HepG2 (cell line): ENCODE data around the gene SECTM1. TPM values are rescaled to one million over a fixed set of nuclear protein-coding genes. Genes with fewer than 3 reads are reported as not detected.
A peak's percentile ranks its signal among the peaks of the same experiment; 100 is the strongest.

ENCODE experiments used
- CEBPG ChIP-seq: IDR thresholded peaks from 2 replicates; pipeline ENCODE4 v1.6.1; 2016
- EED ChIP-seq: sonication (generic); formaldehyde crosslinking; IDR thresholded peaks from 2 replicates; pipeline ENCODE4 v1.5.0; 2020; ENCODE audit warnings: mild to moderate bottlenecking, missing genetic modification reagents
- HES4 ChIP-seq: sonication (generic); formaldehyde crosslinking; IDR thresholded peaks from 2 replicates; pipeline ENCODE4 v1.9.0; 2021; ENCODE audit warnings: mild to moderate bottlenecking, missing genetic modification reagents, borderline replicate concordance
- HOXD1 ChIP-seq: sonication (generic); formaldehyde crosslinking; IDR thresholded peaks from 2 replicates; pipeline ENCODE4 v1.5.0; 2020; ENCODE audit warnings: missing genetic modification reagents
- SMARCC2 ChIP-seq: fragments of 450-650 bp; IDR thresholded peaks from 2 replicates; pipeline ENCODE4 v1.6.1; 2017; ENCODE audit warnings: antibody characterized with exemption, mild to moderate bottlenecking
- ZBTB2 ChIP-seq: sonication (generic); formaldehyde crosslinking; IDR thresholded peaks from 2 replicates; pipeline ENCODE4 v1.8.0; 2022; ENCODE audit warnings: low read depth, missing genetic modification reagents
- ZBTB40 ChIP-seq, 2 experiments: fragments of 450-650 bp in 1 of 2; sonication (generic) in 1 of 2; formaldehyde crosslinking in 1 of 2; IDR thresholded peaks; 2 replicates each; pipeline versions ENCODE4 v1.6.1 to v1.8.0; 2016 to 2022; ENCODE audit warnings: antibody characterized with exemption in 1 of 2, mild to moderate bottlenecking in 1 of 2, missing genetic modification reagents in 1 of 2
- ZFP41 ChIP-seq: sonication (generic); formaldehyde crosslinking; IDR thresholded peaks from 2 replicates; pipeline ENCODE4 v1.4.0; 2020; ENCODE audit warnings: mild to moderate bottlenecking, missing genetic modification reagents, borderline replicate concordance
- ZKSCAN5 ChIP-seq: sonication (generic); formaldehyde crosslinking; IDR thresholded peaks from 2 replicates; pipeline ENCODE4 v1.5.1; 2020; ENCODE audit warnings: mild to moderate bottlenecking, missing genetic modification reagents
- ZNF224 ChIP-seq: sonication (generic); formaldehyde crosslinking; IDR thresholded peaks from 2 replicates; pipeline ENCODE4 v1.5.0; 2020; ENCODE audit warnings: mild to moderate bottlenecking, missing genetic modification reagents
- ZNF605 ChIP-seq: sonication (generic); formaldehyde crosslinking; IDR thresholded peaks from 2 replicates; pipeline ENCODE4 v1.8.0; 2022; ENCODE audit warnings: mild to moderate bottlenecking, missing genetic modification reagents
- ZNF770 ChIP-seq: sonication (generic); formaldehyde crosslinking; IDR thresholded peaks from 2 replicates; pipeline ENCODE4 v1.5.0; 2020; ENCODE audit warnings: mild to moderate bottlenecking, missing genetic modification reagents
- ZSCAN12 ChIP-seq: sonication (generic); formaldehyde crosslinking; IDR thresholded peaks from 2 replicates; pipeline ENCODE4 v1.9.0; 2021; ENCODE audit warnings: mild to moderate bottlenecking, missing genetic modification reagents
- polyA plus RNA-seq, 8 experiments: library from polyadenylated mRNA; depleted of rRNA in 3 of 8; stranded (reverse) in 7 of 8; unstranded in 1 of 8; fragments of >200 nt; fragmentation: Illumina TruSeq in 4 of 8; extraction: Trizol in 4 of 8; gene quantifications; 2 replicates each; pipeline versions ENCODE4 v1.2.1 to v1.2.3, GENCODE V29; 2011 to 2016; ENCODE audit warnings: low read depth in 4 of 8, missing spikeins in 1 of 8, mixed read lengths in 1 of 8; ENCODE audit not compliant: insufficient read depth in 1 of 8
- total RNA-seq, 5 experiments: library from RNA; depleted of rRNA; stranded (reverse); fragments of >200 nt; fragmentation: Illumina TruSeq; extraction: Trizol; gene quantifications; 2 replicates each; pipeline ENCODE4 v1.2.3, GENCODE V29; 2016; ENCODE audit warnings: low read depth in 1 of 5
- TF ChIP-seq, protein P1 (sequence below): sonication (generic); formaldehyde crosslinking; conservative IDR thresholded peaks from 2 replicates; pipeline ENCODE4 v1.8.0; 2022; ENCODE audit warnings: low read depth, missing genetic modification reagents

Gene SECTM1
- total and polyA plus RNA-seq, 2 of the 13 experiments (the other 11 are each of a cell fraction or from before 2014, with no cell fraction given) = 3.5 to 5.3 TPM

DNA sequence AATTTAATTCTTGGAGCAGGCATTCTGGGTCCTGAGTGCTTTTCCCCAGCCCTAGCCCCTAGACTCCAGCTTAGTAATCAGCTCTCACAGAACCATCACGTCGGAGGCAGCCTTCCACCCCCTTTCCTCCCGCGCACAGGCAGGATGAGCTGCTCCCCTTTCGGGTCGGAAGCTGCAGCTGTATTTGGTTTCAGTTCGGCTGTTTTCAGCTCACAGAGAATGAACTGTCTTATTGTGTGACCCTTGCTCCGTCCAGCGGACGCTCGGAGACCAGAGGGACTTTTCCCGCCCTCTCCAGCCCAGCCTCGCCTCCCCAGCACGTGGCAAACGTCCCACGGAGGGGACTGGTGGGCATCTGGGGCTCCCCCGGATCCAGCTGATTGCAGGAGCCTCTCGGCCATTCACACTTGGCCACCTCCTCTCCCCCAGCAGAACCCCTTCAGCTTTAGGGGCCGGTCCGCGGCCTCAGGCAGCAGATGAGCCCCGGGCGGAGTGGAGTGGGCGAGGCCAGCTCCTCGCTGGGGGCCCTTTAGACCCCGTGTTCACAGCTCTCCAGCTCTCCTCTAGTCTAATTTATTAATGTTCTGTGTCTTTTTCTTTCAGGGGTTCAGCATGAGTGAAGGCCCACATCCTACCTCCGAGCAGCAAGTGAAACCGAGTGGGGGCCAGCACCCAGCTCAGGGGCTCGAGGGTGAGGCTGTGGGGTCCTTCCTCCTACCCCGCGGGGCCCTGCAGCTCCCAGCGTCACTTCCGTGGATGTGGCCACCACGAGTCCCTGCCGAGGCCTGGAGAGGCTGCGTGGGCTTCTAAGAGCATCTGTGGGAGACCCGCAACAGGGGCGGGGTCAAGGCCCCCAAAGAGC, 37.1 kb upstream of the SECTM1 start (continued):
- TF ChIP-seq ZBTB40 (IDR thresholded peaks at IDR 0.05) = no peak
- peak; percentile 80 for TF ChIP-seq ZBTB40 (CRISPR knock-in tag; IDR thresholded peaks at IDR 0.05)
- no peak for TF ChIP-seq SMARCC2
- TF ChIP-seq ZSCAN12 (CRISPR knock-in tag) = peak; percentile 87; the same call in 1 of the 2 replicates
- TF ChIP-seq ZBTB2 = no peak
- peak; percentile 41; the same call in 1 of the 2 replicates for TF ChIP-seq EED
- TF ChIP-seq, protein P1, sequence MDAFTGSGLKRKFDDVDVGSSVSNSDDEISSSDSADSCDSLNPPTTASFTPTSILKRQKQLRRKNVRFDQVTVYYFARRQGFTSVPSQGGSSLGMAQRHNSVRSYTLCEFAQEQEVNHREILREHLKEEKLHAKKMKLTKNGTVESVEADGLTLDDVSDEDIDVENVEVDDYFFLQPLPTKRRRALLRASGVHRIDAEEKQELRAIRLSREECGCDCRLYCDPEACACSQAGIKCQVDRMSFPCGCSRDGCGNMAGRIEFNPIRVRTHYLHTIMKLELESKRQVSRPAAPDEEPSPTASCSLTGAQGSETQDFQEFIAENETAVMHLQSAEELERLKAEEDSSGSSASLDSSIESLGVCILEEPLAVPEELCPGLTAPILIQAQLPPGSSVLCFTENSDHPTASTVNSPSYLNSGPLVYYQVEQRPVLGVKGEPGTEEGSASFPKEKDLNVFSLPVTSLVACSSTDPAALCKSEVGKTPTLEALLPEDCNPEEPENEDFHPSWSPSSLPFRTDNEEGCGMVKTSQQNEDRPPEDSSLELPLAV (CRISPR knock-in tag) = no peak
- peak; percentile 93 for TF ChIP-seq ZNF224 (CRISPR knock-in tag)
- TF ChIP-seq CEBPG (CRISPR knock-in tag) = 0 out of 2 replicates have a peak, but pooled peaks have one; percentile 7
- TF ChIP-seq ZNF770 = no peak
- peak; percentile 92; the same call in 1 of the 2 replicates for TF ChIP-seq ZFP41
- TF ChIP-seq ZNF605 (CRISPR knock-in tag) = peak; percentile 99
- peak; percentile 93; the same call in 1 of the 2 replicates for TF ChIP-seq HES4 (CRISPR knock-in tag)
- TF ChIP-seq HOXD1 (CRISPR knock-in tag) = peak; percentile 85; the same call in 1 of the 2 replicates
- TF ChIP-seq ZKSCAN5 (CRISPR knock-in tag) = peak; percentile 60; the same call in 1 of the 2 replicates
